H1 (cell line): ENCODE results near the gene C6orf120. TPM values are rescaled to one million over a fixed set of nuclear protein-coding genes. Genes with fewer than 3 reads are reported as not detected.

Source experiments
- CTCF ChIP-seq, 3 experiments: IDR thresholded peaks; 1 replicate in 2 of 3; 2 replicates in 1 of 3; pipeline versions ENCODE4 v1.5.1 to v1.6.1; 2011; ENCODE audit warnings: low read length in 3 of 3, mild to moderate bottlenecking in 3 of 3, inconsistent platforms in 2 of 3, low read depth in 1 of 3, moderate library complexity in 1 of 3; ENCODE audit not compliant: insufficient read depth in 1 of 3; ENCODE audit errors: control extremely low read depth in 1 of 3
- KDM1A ChIP-seq: fragments of 200-600, 300-600 bp; sonication (generic); IDR thresholded peaks from 2 replicates; pipeline ENCODE4 v1.7.1; 2016; ENCODE audit warnings: mild to moderate bottlenecking, low read length, borderline replicate concordance
- RNF2 ChIP-seq: fragments of 200-900, 300-1000 bp; sonication (generic); IDR thresholded peaks from 2 replicates; pipeline ENCODE4 v1.7.1; 2016; ENCODE audit warnings: borderline replicate concordance, low read depth, mild to moderate bottlenecking, antibody characterized with exemption, low read length; ENCODE audit not compliant: poor library complexity, severe bottlenecking; ENCODE audit errors: missing control alignments
- polyA plus RNA-seq, 7 experiments: library from polyadenylated mRNA; depleted of rRNA in 3 of 7; stranded (reverse) in 5 of 7; unstranded in 2 of 7; fragments of >200 nt in 5 of 7; fragments of 200-250 nt in 2 of 7; gene quantifications; 1 replicate in 5 of 7; 2 replicates in 1 of 7; 4 replicates in 1 of 7; pipeline versions ENCODE4 v1.2.1 to v1.2.3, GENCODE V29; 2011 to 2013; ENCODE audit warnings: missing spikeins in 2 of 7, mixed read lengths in 2 of 7
- total RNA-seq: library from RNA; stranded (reverse); fragmentation: NEBNext Ultra II Directional; extraction: Animal tissue kit (Norgen Biotek cat#: 25700); gene quantifications from 2 replicates; pipeline ENCODE4 v1.2.1, GENCODE V29; 2021
- TF ChIP-seq, protein P1 (sequence below): fragments of 300-600 bp; sonication (generic); IDR thresholded peaks from 2 replicates; pipeline ENCODE4 v1.7.1; 2012; ENCODE audit warnings: low read length, moderate library complexity, mild to moderate bottlenecking, inconsistent platforms; ENCODE audit not compliant: insufficient replicate concordance
- TF ChIP-seq, protein P2 (sequence below): IDR thresholded peaks from 2 replicates; pipeline ENCODE4 v1.6.1; 2012; ENCODE audit warnings: low read length, inconsistent platforms

C6orf120 gene
- total and polyA plus RNA-seq, 2 of the 8 experiments (the other 6 are each of a cell fraction or from before 2014, with no cell fraction given), result 16.2 to 30.6 TPM

DNA sequence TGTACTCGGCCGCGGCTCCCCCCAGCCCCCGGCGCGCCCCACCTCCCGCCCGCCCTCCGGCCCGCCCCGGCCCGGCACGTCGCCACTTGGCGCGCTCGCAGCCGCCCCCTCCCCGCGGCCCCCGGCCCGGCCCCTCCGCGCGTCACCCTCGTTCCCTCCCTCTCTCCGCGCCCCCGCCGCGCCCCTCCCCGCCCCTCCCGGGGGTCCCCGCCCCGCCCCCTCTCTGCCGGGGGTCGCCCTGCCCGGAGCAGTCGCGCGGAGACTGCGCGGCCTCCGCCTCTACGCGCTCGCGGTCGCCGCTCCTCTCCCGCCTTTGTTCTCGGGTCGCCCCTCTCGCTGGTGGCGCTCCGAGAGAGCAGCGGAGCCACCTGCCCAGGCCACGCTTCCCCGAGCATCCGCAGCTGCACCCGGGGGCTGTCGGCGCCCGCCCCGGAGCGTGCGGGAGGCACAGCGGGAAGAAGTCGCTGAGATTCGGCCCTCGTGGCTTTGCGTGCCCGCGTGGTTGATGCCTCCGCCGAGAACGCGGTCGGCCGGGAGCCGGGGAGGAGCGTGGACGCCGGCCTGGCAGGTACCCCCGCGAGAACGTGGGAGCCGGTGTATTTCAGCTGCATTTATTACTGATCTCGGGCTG lies 22.7 kb downstream of the C6orf120 start, which contains the start of gene PHF10 (continued):
- TF ChIP-seq, protein P1, sequence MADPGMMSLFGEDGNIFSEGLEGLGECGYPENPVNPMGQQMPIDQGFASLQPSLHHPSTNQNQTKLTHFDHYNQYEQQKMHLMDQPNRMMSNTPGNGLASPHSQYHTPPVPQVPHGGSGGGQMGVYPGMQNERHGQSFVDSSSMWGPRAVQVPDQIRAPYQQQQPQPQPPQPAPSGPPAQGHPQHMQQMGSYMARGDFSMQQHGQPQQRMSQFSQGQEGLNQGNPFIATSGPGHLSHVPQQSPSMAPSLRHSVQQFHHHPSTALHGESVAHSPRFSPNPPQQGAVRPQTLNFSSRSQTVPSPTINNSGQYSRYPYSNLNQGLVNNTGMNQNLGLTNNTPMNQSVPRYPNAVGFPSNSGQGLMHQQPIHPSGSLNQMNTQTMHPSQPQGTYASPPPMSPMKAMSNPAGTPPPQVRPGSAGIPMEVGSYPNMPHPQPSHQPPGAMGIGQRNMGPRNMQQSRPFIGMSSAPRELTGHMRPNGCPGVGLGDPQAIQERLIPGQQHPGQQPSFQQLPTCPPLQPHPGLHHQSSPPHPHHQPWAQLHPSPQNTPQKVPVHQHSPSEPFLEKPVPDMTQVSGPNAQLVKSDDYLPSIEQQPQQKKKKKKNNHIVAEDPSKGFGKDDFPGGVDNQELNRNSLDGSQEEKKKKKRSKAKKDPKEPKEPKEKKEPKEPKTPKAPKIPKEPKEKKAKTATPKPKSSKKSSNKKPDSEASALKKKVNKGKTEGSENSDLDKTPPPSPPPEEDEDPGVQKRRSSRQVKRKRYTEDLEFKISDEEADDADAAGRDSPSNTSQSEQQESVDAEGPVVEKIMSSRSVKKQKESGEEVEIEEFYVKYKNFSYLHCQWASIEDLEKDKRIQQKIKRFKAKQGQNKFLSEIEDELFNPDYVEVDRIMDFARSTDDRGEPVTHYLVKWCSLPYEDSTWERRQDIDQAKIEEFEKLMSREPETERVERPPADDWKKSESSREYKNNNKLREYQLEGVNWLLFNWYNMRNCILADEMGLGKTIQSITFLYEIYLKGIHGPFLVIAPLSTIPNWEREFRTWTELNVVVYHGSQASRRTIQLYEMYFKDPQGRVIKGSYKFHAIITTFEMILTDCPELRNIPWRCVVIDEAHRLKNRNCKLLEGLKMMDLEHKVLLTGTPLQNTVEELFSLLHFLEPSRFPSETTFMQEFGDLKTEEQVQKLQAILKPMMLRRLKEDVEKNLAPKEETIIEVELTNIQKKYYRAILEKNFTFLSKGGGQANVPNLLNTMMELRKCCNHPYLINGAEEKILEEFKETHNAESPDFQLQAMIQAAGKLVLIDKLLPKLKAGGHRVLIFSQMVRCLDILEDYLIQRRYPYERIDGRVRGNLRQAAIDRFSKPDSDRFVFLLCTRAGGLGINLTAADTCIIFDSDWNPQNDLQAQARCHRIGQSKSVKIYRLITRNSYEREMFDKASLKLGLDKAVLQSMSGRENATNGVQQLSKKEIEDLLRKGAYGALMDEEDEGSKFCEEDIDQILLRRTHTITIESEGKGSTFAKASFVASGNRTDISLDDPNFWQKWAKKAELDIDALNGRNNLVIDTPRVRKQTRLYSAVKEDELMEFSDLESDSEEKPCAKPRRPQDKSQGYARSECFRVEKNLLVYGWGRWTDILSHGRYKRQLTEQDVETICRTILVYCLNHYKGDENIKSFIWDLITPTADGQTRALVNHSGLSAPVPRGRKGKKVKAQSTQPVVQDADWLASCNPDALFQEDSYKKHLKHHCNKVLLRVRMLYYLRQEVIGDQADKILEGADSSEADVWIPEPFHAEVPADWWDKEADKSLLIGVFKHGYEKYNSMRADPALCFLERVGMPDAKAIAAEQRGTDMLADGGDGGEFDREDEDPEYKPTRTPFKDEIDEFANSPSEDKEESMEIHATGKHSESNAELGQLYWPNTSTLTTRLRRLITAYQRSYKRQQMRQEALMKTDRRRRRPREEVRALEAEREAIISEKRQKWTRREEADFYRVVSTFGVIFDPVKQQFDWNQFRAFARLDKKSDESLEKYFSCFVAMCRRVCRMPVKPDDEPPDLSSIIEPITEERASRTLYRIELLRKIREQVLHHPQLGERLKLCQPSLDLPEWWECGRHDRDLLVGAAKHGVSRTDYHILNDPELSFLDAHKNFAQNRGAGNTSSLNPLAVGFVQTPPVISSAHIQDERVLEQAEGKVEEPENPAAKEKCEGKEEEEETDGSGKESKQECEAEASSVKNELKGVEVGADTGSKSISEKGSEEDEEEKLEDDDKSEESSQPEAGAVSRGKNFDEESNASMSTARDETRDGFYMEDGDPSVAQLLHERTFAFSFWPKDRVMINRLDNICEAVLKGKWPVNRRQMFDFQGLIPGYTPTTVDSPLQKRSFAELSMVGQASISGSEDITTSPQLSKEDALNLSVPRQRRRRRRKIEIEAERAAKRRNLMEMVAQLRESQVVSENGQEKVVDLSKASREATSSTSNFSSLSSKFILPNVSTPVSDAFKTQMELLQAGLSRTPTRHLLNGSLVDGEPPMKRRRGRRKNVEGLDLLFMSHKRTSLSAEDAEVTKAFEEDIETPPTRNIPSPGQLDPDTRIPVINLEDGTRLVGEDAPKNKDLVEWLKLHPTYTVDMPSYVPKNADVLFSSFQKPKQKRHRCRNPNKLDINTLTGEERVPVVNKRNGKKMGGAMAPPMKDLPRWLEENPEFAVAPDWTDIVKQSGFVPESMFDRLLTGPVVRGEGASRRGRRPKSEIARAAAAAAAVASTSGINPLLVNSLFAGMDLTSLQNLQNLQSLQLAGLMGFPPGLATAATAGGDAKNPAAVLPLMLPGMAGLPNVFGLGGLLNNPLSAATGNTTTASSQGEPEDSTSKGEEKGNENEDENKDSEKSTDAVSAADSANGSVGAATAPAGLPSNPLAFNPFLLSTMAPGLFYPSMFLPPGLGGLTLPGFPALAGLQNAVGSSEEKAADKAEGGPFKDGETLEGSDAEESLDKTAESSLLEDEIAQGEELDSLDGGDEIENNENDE, result no peak
- TF ChIP-seq CTCF (IDR thresholded peaks at IDR 0.05; ENCODE audit: control extremely low read depth in 1 of 3, insufficient read depth in 1 of 3, low read depth in 1 of 3, low read length in 3 of 3) (no peak), RNF2 (no peak), KDM1A (no peak)
- TF ChIP-seq, protein P2, sequence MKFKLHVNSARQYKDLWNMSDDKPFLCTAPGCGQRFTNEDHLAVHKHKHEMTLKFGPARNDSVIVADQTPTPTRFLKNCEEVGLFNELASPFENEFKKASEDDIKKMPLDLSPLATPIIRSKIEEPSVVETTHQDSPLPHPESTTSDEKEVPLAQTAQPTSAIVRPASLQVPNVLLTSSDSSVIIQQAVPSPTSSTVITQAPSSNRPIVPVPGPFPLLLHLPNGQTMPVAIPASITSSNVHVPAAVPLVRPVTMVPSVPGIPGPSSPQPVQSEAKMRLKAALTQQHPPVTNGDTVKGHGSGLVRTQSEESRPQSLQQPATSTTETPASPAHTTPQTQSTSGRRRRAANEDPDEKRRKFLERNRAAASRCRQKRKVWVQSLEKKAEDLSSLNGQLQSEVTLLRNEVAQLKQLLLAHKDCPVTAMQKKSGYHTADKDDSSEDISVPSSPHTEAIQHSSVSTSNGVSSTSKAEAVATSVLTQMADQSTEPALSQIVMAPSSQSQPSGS, result no peak
